ENCODE data around the gene TMSB10.

TMSB10 gene

DNA sequence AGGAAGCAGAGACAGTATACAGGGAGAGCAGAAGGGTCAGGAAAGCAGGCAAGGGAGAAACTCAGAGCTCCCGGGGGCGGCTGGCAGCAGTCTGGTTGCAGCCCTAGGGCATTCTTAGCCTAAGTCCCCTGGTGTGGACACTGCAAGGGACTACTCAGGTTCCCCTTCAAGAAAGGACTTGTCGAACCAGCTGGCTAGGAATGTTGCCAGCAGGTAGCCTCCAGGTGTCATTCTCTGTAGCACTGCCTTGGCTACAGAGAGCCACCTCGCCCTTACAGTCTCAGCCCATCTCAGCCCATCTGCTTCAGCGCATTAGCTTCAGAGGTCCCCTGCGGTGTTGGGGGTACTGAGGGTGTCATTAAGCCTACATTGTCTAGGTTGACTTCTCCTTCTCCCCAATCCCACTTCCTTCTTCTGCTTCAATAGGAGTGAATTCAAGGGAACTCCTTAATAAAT is 11.3 kb upstream of the TMSB10 start:
- H3K36me3 ChIP-seq (ENCODE audit: control insufficient read depth, insufficient read depth, low read length) = no peaks in the 10 kb centered on the region
- TF ChIP-seq, protein P1, sequence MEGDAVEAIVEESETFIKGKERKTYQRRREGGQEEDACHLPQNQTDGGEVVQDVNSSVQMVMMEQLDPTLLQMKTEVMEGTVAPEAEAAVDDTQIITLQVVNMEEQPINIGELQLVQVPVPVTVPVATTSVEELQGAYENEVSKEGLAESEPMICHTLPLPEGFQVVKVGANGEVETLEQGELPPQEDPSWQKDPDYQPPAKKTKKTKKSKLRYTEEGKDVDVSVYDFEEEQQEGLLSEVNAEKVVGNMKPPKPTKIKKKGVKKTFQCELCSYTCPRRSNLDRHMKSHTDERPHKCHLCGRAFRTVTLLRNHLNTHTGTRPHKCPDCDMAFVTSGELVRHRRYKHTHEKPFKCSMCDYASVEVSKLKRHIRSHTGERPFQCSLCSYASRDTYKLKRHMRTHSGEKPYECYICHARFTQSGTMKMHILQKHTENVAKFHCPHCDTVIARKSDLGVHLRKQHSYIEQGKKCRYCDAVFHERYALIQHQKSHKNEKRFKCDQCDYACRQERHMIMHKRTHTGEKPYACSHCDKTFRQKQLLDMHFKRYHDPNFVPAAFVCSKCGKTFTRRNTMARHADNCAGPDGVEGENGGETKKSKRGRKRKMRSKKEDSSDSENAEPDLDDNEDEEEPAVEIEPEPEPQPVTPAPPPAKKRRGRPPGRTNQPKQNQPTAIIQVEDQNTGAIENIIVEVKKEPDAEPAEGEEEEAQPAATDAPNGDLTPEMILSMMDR (IDR thresholded peaks at IDR 0.05; ENCODE audit: insufficient read depth, low read length, poor library complexity, severe bottlenecking) = no peak
- no peak overlapping the region for H3K4me3 ChIP-seq (replicated peaks; ENCODE audit: low read depth, low read length)
- DNase-seq (ENCODE audit: extremely low read depth, insufficient read length) = no peak
- H3K27me3 ChIP-seq (replicated peaks; ENCODE audit: control insufficient read depth, insufficient read depth, low read length) = no peaks in the 10 kb centered on the region

DNA sequence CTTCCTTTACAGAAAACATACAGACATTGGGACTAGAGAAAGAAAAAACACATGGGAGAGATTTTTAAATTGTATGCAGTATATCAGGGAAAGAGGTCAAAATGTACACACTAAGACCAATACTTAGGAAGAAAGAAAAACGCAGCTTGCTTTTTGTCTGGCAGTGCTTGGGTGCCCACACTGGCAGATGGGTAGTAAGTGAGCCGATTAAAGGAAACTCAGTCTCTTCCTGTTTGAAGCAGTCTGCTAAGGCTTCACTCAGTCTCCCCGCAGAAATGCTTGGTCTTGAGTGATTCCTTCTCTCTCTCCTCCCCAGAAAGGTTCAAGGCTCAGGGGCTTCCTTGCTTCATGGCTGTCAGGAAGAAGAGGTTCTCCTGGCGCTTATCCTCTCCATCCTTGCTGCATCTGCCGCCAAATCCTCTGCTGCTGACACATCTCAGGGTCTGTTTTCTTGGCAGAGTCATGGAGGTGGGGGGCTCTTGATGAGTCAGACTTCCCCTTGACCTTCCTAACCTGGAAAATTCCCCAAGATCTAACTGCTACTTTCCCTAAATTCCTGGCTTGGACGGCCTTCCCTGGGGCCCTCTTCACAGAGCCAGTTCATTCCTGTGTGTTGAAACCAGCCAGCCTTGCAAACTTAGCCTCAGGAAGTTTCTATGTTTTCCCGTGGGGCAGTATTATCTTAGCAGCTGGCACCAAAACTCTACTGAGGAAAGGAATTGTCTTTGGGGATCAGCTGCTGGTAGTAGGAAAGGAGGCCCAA is 10.5 kb upstream of the TMSB10 start:
- Histone ChIP-seq H3K36me3 (ENCODE audit: control insufficient read depth, insufficient read depth, low read length) (no peaks in the 10 kb centered on the region), H3K4me3 (replicated peaks; ENCODE audit: low read depth, low read length) (no peak overlapping the region), H3K27me3 (replicated peaks; ENCODE audit: control insufficient read depth, insufficient read depth, low read length) (no peaks in the 10 kb centered on the region)
- no peak for DNase-seq (ENCODE audit: extremely low read depth, insufficient read length)
- TF ChIP-seq, protein P1 (IDR thresholded peaks at IDR 0.05; ENCODE audit: insufficient read depth, low read length, poor library complexity, severe bottlenecking) = no peak

DNA sequence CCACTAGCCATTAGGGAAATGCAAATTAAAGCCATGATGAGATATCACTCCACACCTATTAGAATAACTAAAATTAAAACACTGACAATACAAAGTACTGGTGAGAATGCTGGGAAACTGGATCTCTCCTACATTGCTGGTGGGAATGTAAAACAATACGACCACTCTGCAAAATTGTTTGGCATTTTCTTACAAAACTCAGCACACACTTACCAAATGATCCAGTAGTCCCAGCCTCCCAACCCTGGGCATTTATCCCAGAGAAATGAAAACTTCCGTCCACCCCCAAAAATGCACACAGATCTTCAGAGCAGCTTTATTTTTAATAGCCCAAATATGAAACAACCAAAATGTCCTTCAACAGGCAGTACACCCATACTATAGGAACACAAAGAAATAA is 8.9 kb upstream of the TMSB10 start:
- Histone ChIP-seq H3K4me3 (replicated peaks; ENCODE audit: low read depth, low read length) (no peak overlapping the region), H3K27me3 (replicated peaks; ENCODE audit: control insufficient read depth, insufficient read depth, low read length) (no peaks in the 10 kb centered on the region), H3K36me3 (ENCODE audit: control insufficient read depth, insufficient read depth, low read length) (no peaks in the 10 kb centered on the region)
- DNase-seq (ENCODE audit: extremely low read depth, insufficient read length) = no peak
- TF ChIP-seq, protein P1 (IDR thresholded peaks at IDR 0.05; ENCODE audit: insufficient read depth, low read length, poor library complexity, severe bottlenecking) = no peak

DNA sequence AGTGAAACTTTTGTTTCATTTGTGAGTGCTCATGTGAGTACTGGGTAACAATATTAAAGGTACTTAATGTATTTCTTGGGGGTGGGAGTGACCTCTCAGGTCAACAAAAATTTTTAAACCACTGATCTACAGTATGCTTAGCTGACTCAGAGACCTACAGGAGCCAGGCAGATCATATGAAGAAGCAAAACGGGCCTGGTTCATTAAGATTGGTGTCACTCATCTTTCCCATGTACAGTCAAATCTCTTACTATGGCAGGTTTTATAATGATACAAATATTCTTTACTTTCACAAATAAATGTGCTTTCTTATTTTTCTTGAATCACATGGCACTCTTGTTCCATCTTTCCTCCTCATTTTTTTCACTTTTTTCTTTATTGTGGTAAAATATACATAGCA is 7.7 kb upstream of the TMSB10 start:
- Histone ChIP-seq H3K4me3 (replicated peaks; ENCODE audit: low read depth, low read length) (no peak overlapping the region), H3K27me3 (replicated peaks; ENCODE audit: control insufficient read depth, insufficient read depth, low read length) (no peaks in the 10 kb centered on the region), H3K36me3 (ENCODE audit: control insufficient read depth, insufficient read depth, low read length) (no peaks in the 10 kb centered on the region)
- TF ChIP-seq, protein P1 (IDR thresholded peaks at IDR 0.05; ENCODE audit: insufficient read depth, low read length, poor library complexity, severe bottlenecking) = no peak
- DNase-seq (ENCODE audit: extremely low read depth, insufficient read length) = no peak

DNA sequence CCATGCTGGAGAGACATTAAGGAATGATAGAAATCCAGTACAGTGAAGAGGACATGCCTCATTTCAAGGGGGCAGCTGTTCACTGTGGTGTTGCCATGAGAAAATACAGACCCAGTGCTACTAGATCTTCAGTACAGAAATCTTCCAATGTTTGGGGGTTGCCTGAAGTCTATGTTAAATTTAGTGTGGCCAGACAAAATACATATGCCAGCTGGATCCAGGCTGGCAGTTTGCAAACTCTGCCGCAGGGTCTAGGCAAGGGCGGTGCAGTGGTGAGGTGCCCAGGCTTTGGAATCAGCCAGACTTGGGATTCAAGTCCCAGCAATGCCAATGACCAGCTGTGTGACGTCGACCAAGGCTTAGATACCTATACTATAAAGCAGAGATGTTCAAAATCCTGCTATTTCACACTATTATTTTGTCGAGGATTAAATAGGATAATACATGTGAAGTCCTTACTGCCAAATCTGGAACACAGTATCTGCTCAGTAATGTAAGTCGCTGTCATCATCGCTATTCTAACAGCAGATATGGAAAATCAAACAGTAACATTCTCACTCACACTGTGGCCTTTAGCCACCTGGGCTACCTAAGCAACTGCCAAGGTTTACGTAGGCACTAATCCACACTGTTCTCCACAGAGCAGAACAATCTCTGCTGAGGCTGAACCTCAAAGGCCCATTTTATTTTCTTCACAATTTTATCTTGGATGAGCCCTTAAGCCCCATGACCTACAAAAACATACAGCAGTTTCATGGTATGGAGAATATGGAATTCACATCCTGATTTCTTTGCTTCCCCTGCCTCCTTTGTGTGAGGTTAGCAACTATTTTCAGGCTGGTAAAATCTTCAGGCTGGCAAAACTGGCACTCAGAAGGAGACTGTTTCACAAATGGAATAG is 5.9 kb upstream of the TMSB10 start:
- H3K36me3 ChIP-seq (ENCODE audit: control insufficient read depth, insufficient read depth, low read length) = no peaks in the 10 kb centered on the region
- TF ChIP-seq, protein P1 (IDR thresholded peaks at IDR 0.05; ENCODE audit: insufficient read depth, low read length, poor library complexity, severe bottlenecking) = no peak
- H3K4me3 ChIP-seq (replicated peaks; ENCODE audit: low read depth, low read length) = no peak overlapping the region
- no peaks in the 10 kb centered on the region for H3K27me3 ChIP-seq (replicated peaks; ENCODE audit: control insufficient read depth, insufficient read depth, low read length)
- no peak for DNase-seq (ENCODE audit: extremely low read depth, insufficient read length)

Measured in GM06990 (cell line).